ENCODE measurements around the gene UNC5B. TPM values are rescaled to one million over a fixed set of nuclear protein-coding genes. Genes with fewer than 3 reads are reported as not detected.

Gene UNC5B
- total RNA-seq, 3 donors from 2014 or later = 0.26 to 0.43 (median 0.35) TPM

- DNase-seq = no peak
These were observed 45.1 kb downstream of the UNC5B start for GRCh38 chr10:71257319-71257997.

GRCh38 chr10:71258046-71258445, 45.7 kb downstream of the UNC5B start:
- ATAC-seq (no peak), DNase-seq (no peak)
- Mint-ChIP-seq H3K4me3 (no peak overlapping the region), H3K9me3 (no peaks in the 10 kb centered on the region), H3K27me3 (ENCODE audit: low read depth) (peaks cover 11% of the 10 kb centered on the region), H3K4me1 (ENCODE audit: low read depth) (no peaks in the 10 kb centered on the region), H3K36me3 (ENCODE audit: insufficient read depth) (no peaks in the 10 kb centered on the region)

More at GRCh38 chr10:71257319-71257997, 45.1 kb downstream of the UNC5B start:
- peaks cover 11% of the 10 kb centered on the region for H3K27me3 Mint-ChIP-seq (ENCODE audit: low read depth)
- H3K4me3 Mint-ChIP-seq = no peak overlapping the region
- no peaks in the 10 kb centered on the region for H3K4me1 Mint-ChIP-seq (ENCODE audit: low read depth)
- no peaks in the 10 kb centered on the region for H3K9me3 Mint-ChIP-seq
- no peak for ATAC-seq
- no peaks in the 10 kb centered on the region for H3K36me3 Mint-ChIP-seq (ENCODE audit: insufficient read depth)

GRCh38 chr10:71258446-71259145, 46.2 kb downstream of the UNC5B start:
- ATAC-seq = no peak
- no peak for DNase-seq
- no peaks in the 10 kb centered on the region for H3K9me3 Mint-ChIP-seq

GRCh38 chr10:71259282-71259681, 46.9 kb downstream of the UNC5B start:
- Mint-ChIP-seq H3K4me3 (no peak overlapping the region), H3K36me3 (ENCODE audit: insufficient read depth) (no peaks in the 10 kb centered on the region), H3K9me3 (no peaks in the 10 kb centered on the region), H3K4me1 (ENCODE audit: low read depth) (no peaks in the 10 kb centered on the region), H3K27me3 (ENCODE audit: low read depth) (peaks cover 11% of the 10 kb centered on the region)
- DNase-seq (no peak), ATAC-seq (no peak)

More at GRCh38 chr10:71258446-71259145, 46.2 kb downstream of the UNC5B start:
- Mint-ChIP-seq H3K4me3 (no peak overlapping the region), H3K4me1 (ENCODE audit: low read depth) (no peaks in the 10 kb centered on the region), H3K36me3 (ENCODE audit: insufficient read depth) (no peaks in the 10 kb centered on the region), H3K27me3 (ENCODE audit: low read depth) (peaks cover 11% of the 10 kb centered on the region)

GRCh38 chr10:71259815-71260501, 47.6 kb downstream of the UNC5B start:
- DNase-seq (no peak), ATAC-seq (no peak)
- no peaks in the 10 kb centered on the region for H3K4me1 Mint-ChIP-seq (ENCODE audit: low read depth)
- peaks cover 11% of the 10 kb centered on the region for H3K27me3 Mint-ChIP-seq (ENCODE audit: low read depth)
- no peaks in the 10 kb centered on the region for H3K9me3 Mint-ChIP-seq
- H3K36me3 Mint-ChIP-seq (ENCODE audit: insufficient read depth) = no peaks in the 10 kb centered on the region
- no peak overlapping the region for H3K4me3 Mint-ChIP-seq

GRCh38 chr10:71260622-71261325, 48.4 kb downstream of the UNC5B start:
- DNase-seq = no peak
- Mint-ChIP-seq H3K27me3 (ENCODE audit: low read depth) (peaks cover 7% of the 10 kb centered on the region), H3K4me3 (no peak overlapping the region)

GRCh38 chr10:71262027-71262426, 49.7 kb downstream of the UNC5B start:
- H3K36me3 Mint-ChIP-seq (ENCODE audit: insufficient read depth) = no peaks in the 10 kb centered on the region
- no peak overlapping the region for H3K4me3 Mint-ChIP-seq
- DNase-seq = no peak
- H3K4me1 Mint-ChIP-seq (ENCODE audit: low read depth) = no peaks in the 10 kb centered on the region
- peaks cover 4% of the 10 kb centered on the region for H3K27me3 Mint-ChIP-seq (ENCODE audit: low read depth)
- no peak for ATAC-seq
- no peaks in the 10 kb centered on the region for H3K9me3 Mint-ChIP-seq

More at GRCh38 chr10:71260622-71261325, 48.4 kb downstream of the UNC5B start:
- H3K36me3 Mint-ChIP-seq (ENCODE audit: insufficient read depth) = no peaks in the 10 kb centered on the region
- no peaks in the 10 kb centered on the region for H3K4me1 Mint-ChIP-seq (ENCODE audit: low read depth)
- no peak for ATAC-seq
- no peaks in the 10 kb centered on the region for H3K9me3 Mint-ChIP-seq

GRCh38 chr10:71262817-71263216, 50.4 kb downstream of the UNC5B start:
- H3K9me3 Mint-ChIP-seq = no peaks in the 10 kb centered on the region
- no peak for ATAC-seq
- DNase-seq = no peak
- H3K27me3 Mint-ChIP-seq (ENCODE audit: low read depth) = no peaks in the 10 kb centered on the region
- no peak overlapping the region for H3K4me3 Mint-ChIP-seq
- H3K36me3 Mint-ChIP-seq (ENCODE audit: insufficient read depth) = no peaks in the 10 kb centered on the region
- H3K4me1 Mint-ChIP-seq (ENCODE audit: low read depth) = no peaks in the 10 kb centered on the region

- DNase-seq (no peak), ATAC-seq (no peak)
- no peaks in the 10 kb centered on the region for H3K36me3 Mint-ChIP-seq (ENCODE audit: insufficient read depth)
- H3K27me3 Mint-ChIP-seq (ENCODE audit: low read depth) = no peaks in the 10 kb centered on the region
- no peaks in the 10 kb centered on the region for H3K9me3 Mint-ChIP-seq
- H3K4me1 Mint-ChIP-seq (ENCODE audit: low read depth) = no peaks in the 10 kb centered on the region
- H3K4me3 Mint-ChIP-seq = no peak overlapping the region
These were observed 51.0 kb downstream of the UNC5B start for GRCh38 chr10:71263376-71263775.

- Mint-ChIP-seq H3K4me1 (ENCODE audit: low read depth) (no peaks in the 10 kb centered on the region), H3K36me3 (ENCODE audit: insufficient read depth) (no peaks in the 10 kb centered on the region), H3K9me3 (no peaks in the 10 kb centered on the region), H3K27me3 (ENCODE audit: low read depth) (no peaks in the 10 kb centered on the region), H3K4me3 (no peak overlapping the region)
- ATAC-seq (no peak), DNase-seq (no peak)
These were observed 52.2 kb downstream of the UNC5B start for GRCh38 chr10:71264345-71265200.

GRCh38 chr10:71265201-71265575, 52.8 kb downstream of the UNC5B start:
- H3K4me3 Mint-ChIP-seq = no peak overlapping the region
- H3K36me3 Mint-ChIP-seq (ENCODE audit: insufficient read depth) = no peaks in the 10 kb centered on the region
- ATAC-seq = no peak
- no peak for DNase-seq
- H3K4me1 Mint-ChIP-seq (ENCODE audit: low read depth) = no peaks in the 10 kb centered on the region
- no peaks in the 10 kb centered on the region for H3K9me3 Mint-ChIP-seq
- no peaks in the 10 kb centered on the region for H3K27me3 Mint-ChIP-seq (ENCODE audit: low read depth)

GRCh38 chr10:71265618-71266146, 53.3 kb downstream of the UNC5B start:
- H3K27me3 Mint-ChIP-seq (ENCODE audit: low read depth) = no peaks in the 10 kb centered on the region
- DNase-seq (no peak), ATAC-seq (no peak)
- H3K4me1 Mint-ChIP-seq (ENCODE audit: low read depth) = no peaks in the 10 kb centered on the region
- H3K36me3 Mint-ChIP-seq (ENCODE audit: insufficient read depth) = no peaks in the 10 kb centered on the region
- no peak overlapping the region for H3K4me3 Mint-ChIP-seq
- no peaks in the 10 kb centered on the region for H3K9me3 Mint-ChIP-seq

- no peak for DNase-seq
These were observed 54.0 kb downstream of the UNC5B start for GRCh38 chr10:71266147-71266917.

More at GRCh38 chr10:71266147-71266917, 54.0 kb downstream of the UNC5B start:
- Mint-ChIP-seq H3K4me3 (no peak overlapping the region), H3K4me1 (ENCODE audit: low read depth) (no peaks in the 10 kb centered on the region), H3K27me3 (ENCODE audit: low read depth) (no peaks in the 10 kb centered on the region), H3K9me3 (no peaks in the 10 kb centered on the region), H3K36me3 (ENCODE audit: insufficient read depth) (no peaks in the 10 kb centered on the region)
- ATAC-seq = no peak
